HCT116 (cell line): Measurements from ENCODE around the gene STPG2.

Experiments used
- ELF1 ChIP-seq: IDR thresholded peaks from 2 replicates; pipeline ENCODE4 v1.6.1; 2012; ENCODE audit warnings: low read depth, borderline replicate concordance
- EZH2 ChIP-seq: fragments of 200-600 bp; sonication (generic); IDR thresholded peaks from 2 replicates; pipeline ENCODE4 v1.6.1; 2017; ENCODE audit warnings: antibody characterized with exemption, mixed run types
- POLR2A ChIP-seq: IDR thresholded peaks from 2 replicates; pipeline ENCODE4 v1.7.0; 2011; ENCODE audit warnings: borderline replicate concordance; ENCODE audit not compliant: insufficient read depth, insufficient read length; ENCODE audit errors: extremely low read depth
- POLR2AphosphoS5 ChIP-seq: IDR thresholded peaks from 2 replicates; pipeline ENCODE4 v1.6.1; 2011; ENCODE audit warnings: mild to moderate bottlenecking, low read depth, low read length, moderate library complexity
- RAD21 ChIP-seq: IDR thresholded peaks from 2 replicates; pipeline ENCODE4 v1.6.1; 2012; ENCODE audit warnings: low read depth, mild to moderate bottlenecking
- REST ChIP-seq: IDR thresholded peaks from 2 replicates; pipeline ENCODE4 v1.6.1; 2012; ENCODE audit warnings: low read depth
- ZNF274 ChIP-seq: fragments of 200-500 bp; sonication (Bioruptor generic); IDR thresholded peaks from 2 replicates; pipeline ENCODE4 v1.6.1; 2014; ENCODE audit warnings: mild to moderate bottlenecking, low read depth, low read length, inconsistent platforms
- TF ChIP-seq, protein P1 (sequence below), 3 experiments: fragments of 200-600 bp in 1 of 3; sonication (generic) in 1 of 3; IDR thresholded peaks in 2 of 3; conservative IDR thresholded peaks in 1 of 3; 2 replicates each; pipeline ENCODE4 v1.5.1; 2012 to 2017; ENCODE audit warnings: low read depth in 2 of 3, low read length in 2 of 3, antibody characterized with exemption in 1 of 3, borderline replicate concordance in 1 of 3, control low read depth in 1 of 3, mild to moderate bottlenecking in 1 of 3, mixed read lengths in 1 of 3, mixed run types in 1 of 3, moderate library complexity in 1 of 3; ENCODE audit not compliant: insufficient read depth in 1 of 3

DNA sequence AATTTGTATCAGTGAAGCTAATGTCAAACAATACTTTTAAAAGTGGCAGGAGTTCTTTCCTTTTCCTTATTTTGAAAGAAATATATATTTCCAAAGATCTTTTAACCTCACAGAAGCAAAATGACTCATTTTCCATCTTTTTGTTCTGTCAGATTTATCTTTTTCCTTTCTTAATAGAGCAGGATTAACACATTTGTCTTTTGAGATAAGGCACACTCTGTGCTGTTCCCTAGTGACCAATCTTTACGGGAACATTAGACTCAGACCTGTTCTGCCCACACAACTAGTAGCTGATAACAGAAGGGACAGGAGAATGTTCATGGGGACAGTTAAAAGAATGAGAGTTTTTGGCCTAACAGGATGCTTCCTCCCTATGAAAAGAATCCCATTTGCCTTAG is 381.2 kb downstream of the STPG2 start:
- no peak for TF ChIP-seq ZNF274
- TF ChIP-seq, protein P1, sequence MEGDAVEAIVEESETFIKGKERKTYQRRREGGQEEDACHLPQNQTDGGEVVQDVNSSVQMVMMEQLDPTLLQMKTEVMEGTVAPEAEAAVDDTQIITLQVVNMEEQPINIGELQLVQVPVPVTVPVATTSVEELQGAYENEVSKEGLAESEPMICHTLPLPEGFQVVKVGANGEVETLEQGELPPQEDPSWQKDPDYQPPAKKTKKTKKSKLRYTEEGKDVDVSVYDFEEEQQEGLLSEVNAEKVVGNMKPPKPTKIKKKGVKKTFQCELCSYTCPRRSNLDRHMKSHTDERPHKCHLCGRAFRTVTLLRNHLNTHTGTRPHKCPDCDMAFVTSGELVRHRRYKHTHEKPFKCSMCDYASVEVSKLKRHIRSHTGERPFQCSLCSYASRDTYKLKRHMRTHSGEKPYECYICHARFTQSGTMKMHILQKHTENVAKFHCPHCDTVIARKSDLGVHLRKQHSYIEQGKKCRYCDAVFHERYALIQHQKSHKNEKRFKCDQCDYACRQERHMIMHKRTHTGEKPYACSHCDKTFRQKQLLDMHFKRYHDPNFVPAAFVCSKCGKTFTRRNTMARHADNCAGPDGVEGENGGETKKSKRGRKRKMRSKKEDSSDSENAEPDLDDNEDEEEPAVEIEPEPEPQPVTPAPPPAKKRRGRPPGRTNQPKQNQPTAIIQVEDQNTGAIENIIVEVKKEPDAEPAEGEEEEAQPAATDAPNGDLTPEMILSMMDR (IDR thresholded peaks at IDR 0.05 in 2 of 3, conservative IDR thresholded peaks at IDR 0.05 in 1 of 3; ENCODE audit: borderline replicate concordance in 1 of 3, insufficient read depth in 1 of 3, low read depth in 2 of 3, low read length in 2 of 3), result no peak
- no peak for TF ChIP-seq REST
- no peak for TF ChIP-seq RAD21
- no peak for TF ChIP-seq POLR2A
- no peak for TF ChIP-seq ELF1
- no peak for TF ChIP-seq POLR2AphosphoS5
- no peak for TF ChIP-seq EZH2
